HG03139 (cell line): Measurements from ENCODE around the gene KRTAP19-5.
"Not testable (repeated sequence)": the region's sequence is repeated elsewhere in the genome, so short reads cannot be mapped to it uniquely, and the experiment has no call there.

ENCODE experiments used
- ATAC-seq: cut with Tn5 transposase; IDR thresholded peaks from one replicate; pipeline ENCODE4 v1.9.1; 2021; ENCODE audit not compliant: unreplicated experiment

The KRTAP19-5 gene

DNA sequence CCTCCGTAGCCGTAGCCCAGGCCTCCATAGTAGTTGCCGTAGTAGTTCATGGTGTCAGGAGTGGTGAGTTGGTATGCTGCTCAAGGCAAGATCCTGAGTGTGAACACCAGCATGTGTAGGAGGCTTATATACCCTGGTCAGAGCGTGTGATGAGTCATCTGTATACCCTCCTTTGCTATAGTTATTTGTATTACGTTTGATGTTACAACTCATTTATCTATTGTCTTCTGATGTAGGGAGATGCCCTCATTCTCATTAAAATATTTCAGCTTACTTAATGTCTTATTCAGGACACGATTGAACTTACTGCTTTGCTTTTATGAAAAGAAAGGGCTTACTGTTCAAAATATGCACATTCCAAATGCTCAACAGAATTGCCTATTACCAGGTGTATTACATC is at the start of gene KRTAP19-5:
TSS of gene KRTAP19-5 (minus strand) at position 101 of the 400 bp plus-strand sequence. CDS start at position 50, 51 bp downstream.
- no peak for ATAC-seq

DNA sequence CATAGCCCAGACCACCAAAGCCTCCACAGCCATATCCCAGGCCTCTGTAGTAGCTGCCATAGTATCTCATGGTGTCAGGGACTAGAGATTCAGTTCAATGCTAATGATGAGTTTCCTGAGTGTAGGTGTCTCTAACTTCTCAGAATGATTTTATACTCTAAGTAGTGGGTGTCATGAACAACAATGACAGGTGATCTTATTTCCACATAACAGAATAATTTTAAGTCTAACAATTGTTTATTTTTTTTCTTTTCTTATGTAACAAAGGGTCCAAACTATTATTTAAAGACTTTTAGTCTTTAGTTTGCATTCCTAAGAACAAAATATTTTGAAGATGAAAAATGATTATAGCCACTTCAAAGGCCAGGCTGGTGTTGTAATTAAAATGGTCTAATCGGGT is 39.8 kb upstream of the KRTAP19-5 start, which contains the start of gene KRTAP19-6:
TSS of gene KRTAP19-6 (minus strand) at position 101 of the 400 bp plus-strand sequence. CDS start at position 70, 31 bp downstream.
- no peak for ATAC-seq

DNA sequence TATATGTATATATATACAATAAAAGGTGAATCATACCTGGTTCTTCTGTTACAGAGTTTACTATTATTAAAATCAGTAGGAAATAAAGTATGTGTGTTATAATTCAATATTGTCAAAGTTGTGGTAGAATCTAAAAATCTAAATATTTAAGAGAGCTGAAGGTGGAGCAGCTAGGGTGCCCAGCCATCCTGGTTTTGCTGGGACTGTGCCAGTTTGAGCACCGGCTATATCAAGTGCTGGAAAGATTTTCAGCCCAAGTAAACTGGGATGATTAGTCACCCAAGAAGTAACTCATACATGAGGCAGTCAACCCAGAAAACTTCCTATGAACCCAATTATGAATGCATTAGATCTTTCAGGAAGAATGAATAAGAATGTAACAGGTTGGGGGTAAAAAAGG is 16.9 kb upstream of the KRTAP19-5 start:
- ATAC-seq: no peak

DNA sequence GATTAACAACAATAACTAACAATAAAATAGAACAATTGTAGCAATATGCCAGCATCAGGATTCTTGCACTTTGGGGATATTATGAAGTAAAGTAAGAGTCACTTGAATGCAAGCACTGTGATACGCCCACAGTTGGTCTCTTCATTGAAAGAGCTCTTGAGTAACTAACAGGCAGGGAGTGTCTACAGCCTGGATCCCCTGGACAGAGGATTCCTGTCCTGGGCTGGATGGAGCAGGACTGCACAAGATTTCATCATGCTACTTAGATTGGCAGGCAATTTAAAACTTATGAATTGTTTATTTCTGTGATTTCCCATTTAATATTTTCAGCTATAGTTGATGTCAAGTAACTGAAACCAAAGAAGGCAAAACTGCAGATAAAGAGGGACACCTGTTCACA is 13.7 kb upstream of the KRTAP19-5 start:
- ATAC-seq: no peak

DNA sequence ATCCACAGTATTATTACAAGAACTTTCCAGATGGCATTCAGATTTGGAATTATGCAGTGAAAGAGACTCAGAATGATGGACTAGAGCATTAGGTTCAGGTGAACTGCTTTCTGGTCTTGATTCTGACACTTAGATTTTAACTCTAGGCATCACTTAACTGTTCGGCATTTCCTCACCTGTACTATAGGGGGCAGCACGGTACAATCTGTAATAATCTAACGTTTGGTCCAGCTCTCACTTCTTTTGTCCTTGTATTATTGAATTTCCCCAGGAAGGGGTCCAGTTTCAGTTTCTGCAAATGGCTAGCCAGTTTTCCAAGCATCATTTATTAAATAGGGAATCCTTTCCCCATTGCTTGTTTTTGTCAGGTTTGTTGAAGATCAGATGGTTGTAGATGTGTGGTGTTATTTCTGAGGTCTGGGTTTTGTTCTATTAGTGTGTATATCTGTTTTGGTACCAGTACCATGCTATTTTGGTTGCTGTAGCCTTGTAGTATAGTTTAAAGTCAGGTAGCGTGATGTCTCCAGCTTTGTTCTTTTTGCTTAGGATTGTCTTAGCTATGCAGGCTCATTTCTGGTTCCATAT is 3.8 kb upstream of the KRTAP19-5 start:
- not testable (repeated sequence) for ATAC-seq

DNA sequence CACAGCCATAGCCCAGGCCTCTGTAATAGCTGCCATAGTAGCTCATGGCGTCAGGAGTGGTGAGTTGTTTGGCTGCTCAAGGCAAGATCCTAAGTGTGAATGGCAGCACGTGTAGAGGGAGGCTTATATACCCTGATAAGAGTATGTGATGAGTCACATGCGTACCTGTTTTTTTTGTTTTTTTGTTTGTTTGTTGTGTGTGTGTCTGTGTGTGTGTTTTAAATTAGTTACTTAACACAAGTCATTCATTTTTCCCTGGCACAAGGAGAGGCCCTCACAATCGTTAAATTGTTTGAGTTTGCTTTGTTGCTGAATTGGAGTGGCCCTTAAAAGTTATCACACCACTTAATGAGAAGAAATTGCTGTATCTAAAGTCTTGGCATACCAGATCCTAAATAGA is 4.9 kb downstream of the KRTAP19-5 start, which contains the start of gene KRTAP19-4:
TSS of gene KRTAP19-4 (minus strand) at position 101 of the 400 bp plus-strand sequence. CDS start at position 46, 55 bp downstream.
- no peak for ATAC-seq

DNA sequence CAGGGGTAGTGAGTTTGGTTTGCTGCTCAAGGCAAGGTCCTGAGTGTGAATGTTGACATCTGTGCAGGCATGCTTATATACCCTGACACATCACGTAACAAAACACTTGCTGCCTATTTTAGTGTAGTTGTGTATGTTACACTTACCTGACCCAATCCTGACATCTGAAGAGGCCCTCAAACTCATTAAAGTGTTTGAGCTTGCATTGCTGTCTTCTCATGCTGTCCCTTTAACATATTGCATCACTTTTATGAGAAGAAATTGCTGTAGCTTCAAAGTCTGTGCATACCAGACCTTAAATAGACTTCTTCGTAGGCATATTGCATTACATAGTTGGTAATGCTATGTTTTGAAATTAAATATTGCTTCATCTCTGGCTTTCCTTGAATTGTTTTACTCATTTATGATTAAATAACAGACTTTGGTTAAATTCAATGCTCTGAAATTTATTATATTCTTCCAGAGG is 9.9 kb downstream of the KRTAP19-5 start, which contains the start of gene KRTAP19-3:
TSS of gene KRTAP19-3 (minus strand) at position 51 of the 466 bp plus-strand sequence. CDS start 56 bp downstream, outside the sequence.
- ATAC-seq: no peak

DNA sequence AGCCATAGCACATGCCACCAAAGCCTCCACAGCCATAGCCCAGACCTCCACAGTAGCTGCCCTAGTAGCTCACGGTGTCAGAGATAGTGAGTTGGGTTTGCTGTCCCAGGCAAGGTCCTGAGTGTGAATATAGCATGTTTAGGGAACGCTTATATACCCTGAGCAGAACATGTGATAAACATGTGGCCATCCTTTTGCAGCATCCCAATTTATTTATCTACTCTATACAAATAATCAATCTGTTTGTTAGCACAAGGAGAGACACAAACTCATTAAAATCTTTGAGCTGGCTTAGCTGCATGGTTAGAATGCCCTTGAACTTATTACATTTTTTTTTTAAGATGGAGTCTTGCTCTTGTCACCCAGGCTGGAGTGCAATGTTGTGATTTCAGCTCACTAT is 14.6 kb downstream of the KRTAP19-5 start, which contains the start of gene KRTAP19-2:
TSS of gene KRTAP19-2 (minus strand) at position 101 of the 400 bp plus-strand sequence. CDS start at position 13, 88 bp downstream.
- no peak for ATAC-seq

DNA sequence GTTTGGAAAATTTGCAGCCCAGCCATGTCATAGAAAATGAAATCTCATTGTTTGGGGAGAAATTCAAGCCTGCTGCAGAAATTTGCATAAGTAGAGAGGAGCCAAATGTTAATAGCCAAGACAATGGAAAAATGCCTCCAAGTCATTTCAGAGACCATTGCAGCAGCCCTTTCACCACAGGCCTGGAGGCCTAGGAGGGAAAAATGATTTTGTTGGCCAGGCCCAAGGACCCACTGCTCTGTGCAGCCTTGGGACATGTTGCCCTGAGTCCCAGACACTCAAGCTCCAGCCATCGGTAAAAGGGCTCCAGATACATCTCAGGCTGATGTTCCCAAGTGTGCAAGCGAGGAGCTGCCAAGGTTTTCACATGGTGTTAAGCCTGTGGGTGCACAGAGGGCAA is 15.8 kb downstream of the KRTAP19-5 start:
- ATAC-seq: no peak

DNA sequence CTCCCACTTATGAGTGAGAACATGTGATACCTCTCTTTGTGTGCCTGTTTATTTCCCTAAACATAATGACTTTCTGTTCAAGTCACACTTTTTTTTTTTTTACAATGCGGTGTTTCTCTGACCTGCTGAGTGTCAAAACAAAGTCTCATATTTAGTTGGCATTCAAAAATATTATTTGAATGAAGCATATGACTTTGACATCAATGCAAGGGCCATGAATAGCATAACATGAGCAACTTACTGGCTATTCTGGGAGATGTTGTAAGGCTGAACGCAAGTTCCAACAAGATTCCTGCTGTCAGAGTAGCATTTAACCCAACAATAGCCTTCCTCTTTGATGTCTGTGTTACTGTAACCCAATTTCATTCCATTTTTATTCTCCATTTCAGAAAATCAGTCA is 19.8 kb downstream of the KRTAP19-5 start:
- no peak for ATAC-seq

DNA sequence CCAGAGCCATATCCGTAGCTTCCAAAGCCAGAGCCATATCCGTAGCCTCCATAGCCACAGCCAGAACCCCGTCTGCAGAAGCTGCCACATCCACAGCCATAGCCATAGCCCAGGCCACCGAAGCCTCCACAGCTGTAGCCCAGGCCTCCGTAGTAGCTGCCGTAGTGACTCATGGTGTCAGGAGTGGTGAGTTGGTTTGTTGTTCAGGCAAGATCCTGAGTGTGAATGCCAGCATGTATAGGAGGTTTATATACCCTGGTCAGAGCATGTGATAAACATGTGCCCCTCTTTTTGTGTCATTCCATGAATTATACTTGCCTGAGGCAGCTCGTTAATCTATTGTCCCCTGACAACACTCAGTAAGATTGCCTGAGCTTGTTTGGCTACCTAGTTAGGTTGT is 21.8 kb downstream of the KRTAP19-5 start, which contains the start of gene KRTAP19-1:
TSS of gene KRTAP19-1 (minus strand) at position 223 of the 400 bp plus-strand sequence. CDS start at position 173, 50 bp downstream.
- ATAC-seq: no peak

DNA sequence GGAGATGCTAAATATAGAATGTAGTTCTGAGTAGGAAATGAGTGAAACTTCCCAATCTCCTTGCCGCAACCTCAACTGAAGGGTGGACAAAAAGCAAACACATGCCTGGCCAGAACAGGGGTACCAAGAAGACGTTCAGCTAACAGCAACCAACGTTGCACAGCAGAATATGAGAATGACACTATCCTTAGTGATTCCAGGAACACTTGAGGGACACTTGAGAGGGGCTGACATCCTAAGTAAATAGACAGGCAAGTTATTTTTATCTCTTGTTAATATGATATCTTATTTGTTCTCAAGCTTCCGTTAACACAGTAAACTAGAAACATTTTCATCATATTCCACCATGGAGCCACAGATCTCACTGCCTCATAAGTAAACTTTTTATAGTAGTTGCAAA is 22.7 kb downstream of the KRTAP19-5 start:
- ATAC-seq: no peak

DNA sequence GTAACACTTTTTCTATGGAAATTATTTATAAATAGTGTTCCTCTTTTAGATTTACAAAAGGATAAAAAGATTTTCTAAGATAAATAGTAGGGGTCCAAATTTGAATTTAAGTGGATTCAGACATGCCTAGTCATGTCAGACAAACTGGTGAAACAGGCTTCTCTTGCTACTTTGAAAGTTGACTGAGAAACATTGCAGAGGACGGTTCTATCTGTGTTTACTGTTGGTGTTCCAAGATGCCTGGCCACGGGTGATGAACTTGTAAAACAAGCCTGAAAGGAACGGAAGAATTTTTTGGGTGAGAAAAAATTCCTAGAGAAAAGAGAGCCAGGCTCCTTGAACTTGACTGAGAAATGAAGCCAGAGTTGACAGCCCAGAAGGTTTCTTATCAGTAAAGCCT is 23.9 kb downstream of the KRTAP19-5 start:
- no peak for ATAC-seq

DNA sequence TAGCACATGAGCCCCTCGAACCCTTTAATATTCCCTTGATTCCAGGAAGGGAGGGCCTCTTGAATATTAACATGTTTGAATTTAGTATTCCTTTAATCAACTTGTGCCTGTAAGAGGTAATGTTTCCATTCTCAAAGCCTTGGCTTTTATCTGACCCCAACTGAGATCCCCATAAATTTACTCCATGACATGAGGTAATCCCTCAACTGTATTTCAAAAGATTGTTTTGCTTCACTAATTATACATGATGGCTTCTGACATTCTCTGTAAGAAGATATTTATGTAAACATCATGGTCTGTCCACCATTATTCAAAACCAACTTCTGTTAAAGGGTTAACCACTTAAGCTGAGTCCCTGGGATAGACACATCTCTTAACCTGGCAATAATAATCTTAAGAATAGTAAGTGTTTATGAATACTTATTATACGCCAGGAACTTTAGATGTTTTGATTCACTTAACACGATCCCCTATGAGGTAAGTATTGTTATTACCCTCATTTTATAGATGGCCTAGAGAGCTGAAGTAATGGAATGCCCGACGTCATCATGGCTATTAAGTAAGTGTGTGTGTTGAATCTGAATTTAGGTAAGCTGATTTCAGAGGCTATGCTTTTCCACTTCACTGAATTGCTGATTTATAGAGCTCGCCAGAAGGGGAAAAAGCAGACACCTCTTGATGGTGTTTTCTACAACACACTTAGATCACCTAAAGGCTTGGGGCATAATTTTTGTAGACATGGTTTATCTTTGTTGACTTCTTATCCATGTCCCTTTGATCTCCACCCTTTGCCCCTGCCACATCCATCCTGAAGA is 32.8 kb downstream of the KRTAP19-5 start:
- ATAC-seq: no peak

DNA sequence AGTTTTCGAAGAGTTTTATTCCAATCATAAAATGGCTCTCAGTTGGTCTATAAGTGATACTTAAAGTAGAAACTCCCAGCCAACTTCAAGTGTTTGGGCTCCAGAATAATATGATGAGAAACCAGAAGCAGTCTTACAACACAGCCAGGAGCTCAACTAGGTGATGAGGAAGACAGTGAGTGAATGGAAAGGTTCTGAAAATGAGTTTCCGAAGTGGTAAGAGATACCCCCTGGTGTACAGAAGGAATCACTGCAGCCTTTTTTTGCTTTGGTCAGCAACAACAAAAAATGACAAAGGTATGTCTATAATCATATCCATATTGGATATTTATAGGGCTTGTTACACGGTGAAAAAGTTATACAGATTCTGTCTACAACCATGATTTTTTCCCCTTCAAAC is 38.2 kb downstream of the KRTAP19-5 start:
- ATAC-seq: no peak
